Measurements from ENCODE around the gene ATXN1.
"Not testable (repeated sequence)": the region's sequence is repeated elsewhere in the genome, so short reads cannot be mapped to it uniquely, and the experiment has no call there.

ATXN1 gene

DNA sequence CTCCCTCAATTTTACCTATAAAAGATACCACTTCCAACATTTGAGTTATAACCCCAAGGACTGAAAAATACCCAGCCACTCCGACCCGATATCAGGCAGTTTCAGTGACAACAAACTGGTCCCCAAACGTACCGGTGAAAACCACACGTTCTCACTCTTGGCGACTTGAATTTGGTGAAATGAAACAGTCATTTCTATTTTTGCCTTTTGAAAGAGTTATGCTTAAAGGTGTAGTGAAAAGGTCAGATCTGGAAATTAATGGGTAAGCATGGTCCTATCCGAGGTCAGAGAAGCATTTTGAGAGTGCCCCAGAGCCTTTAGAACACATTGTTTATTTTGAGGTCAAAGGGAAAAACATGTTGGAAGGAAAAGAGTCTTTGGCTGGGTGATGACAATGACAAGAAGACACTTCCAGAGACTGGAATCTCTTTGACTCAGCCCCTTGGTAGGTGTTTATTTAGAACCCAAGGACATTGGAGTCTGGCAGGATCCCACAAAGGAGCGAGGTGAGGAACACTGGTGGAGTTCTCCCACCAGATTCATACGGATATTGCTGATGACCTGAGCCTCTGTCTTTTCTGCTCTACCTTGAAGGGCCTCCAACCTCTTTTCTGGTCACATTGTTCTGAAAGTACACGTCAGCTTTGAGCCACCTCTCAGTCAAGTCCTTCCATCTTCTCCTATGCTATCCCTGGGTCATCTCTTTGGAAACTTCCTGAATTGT, 287.9 kb downstream of the ATXN1 start:
- DNase-seq (ENCODE audit: low read depth): no peak

DNA sequence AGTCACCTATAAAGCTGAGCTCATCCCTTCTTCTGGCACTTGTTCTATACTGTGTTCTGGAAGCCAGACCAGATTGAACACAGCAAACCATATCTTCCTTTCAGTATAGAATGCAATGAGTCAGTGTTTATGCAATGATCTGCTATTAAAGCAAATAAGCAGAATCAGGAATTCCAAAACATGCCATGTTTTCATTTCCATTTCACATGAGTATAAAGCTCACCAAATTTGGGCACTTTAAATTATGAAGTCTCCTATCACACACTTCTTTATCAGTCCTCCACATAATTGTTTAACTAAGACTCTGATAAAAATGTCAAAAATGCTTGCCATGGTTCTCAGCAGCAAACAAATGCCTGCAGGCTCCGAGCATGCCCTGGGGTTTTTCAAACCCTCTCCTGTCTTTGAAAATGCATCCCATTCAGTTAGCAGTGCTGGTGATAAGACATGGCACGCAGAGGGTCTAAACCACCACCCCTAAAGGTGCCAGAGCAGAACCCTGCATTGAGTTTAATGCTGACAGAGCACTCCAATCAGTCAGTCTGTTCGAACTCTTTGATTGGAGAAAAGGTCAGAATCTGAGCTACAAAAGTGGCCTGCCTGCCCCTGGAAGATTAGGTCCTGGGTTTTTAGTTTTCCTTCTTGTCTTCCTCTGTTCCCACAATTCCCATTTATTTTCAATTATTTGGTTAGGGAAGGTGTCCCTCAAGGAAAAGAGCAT, 288.8 kb downstream of the ATXN1 start:
- DNase-seq (ENCODE audit: low read depth): no peak

DNA sequence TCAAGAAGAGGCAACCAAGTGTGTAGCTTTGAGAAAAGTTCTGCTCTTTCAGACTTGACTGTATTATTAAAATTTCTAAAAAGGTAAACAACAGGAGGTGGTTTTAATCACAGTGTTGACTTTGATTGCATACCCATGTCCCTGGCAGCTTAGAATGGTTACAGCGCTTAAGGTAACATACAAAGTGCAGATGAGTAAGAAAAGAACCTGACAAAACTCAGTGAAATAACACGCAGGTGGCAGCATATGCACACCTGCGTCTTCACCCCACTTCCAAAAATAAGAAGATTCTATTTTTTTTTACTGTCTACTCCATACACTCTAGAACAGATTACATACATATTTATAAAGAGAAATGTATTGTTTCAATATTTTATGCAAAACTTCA, 289.4 kb downstream of the ATXN1 start:
- DNase-seq (ENCODE audit: low read depth): no peak

DNA sequence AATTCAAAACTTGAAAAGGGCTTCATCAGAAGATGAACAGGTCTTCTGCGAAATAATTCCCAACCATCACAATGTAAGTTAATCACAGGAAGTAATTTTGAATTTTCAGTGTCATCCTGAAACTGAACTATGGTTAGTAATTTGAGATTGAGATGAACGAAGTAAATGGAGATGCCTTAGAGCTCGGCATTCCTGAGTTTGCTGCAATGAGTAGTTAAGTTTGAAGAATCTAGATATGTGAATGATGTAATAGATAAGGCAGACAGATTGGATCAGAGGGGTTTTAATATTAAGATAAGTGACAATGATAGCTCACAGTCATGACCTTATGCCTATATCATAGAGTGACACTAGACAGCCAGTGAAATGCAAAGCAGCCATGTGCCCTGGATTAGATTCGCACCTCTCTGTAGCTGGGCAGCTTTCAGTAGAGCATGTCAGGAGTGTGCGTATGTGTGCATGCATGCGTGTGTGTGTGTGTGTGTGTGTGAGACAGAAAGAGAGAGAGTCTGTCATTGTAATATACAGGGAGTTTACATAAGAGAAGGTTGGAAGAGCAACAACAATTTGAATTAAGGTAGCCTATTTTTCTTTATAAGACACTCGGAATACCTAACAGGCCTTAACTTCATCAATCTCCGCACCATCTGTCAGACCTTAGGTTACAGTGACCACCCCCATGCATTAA, 289.9 kb downstream of the ATXN1 start:
- no peak for DNase-seq (ENCODE audit: low read depth)

DNA sequence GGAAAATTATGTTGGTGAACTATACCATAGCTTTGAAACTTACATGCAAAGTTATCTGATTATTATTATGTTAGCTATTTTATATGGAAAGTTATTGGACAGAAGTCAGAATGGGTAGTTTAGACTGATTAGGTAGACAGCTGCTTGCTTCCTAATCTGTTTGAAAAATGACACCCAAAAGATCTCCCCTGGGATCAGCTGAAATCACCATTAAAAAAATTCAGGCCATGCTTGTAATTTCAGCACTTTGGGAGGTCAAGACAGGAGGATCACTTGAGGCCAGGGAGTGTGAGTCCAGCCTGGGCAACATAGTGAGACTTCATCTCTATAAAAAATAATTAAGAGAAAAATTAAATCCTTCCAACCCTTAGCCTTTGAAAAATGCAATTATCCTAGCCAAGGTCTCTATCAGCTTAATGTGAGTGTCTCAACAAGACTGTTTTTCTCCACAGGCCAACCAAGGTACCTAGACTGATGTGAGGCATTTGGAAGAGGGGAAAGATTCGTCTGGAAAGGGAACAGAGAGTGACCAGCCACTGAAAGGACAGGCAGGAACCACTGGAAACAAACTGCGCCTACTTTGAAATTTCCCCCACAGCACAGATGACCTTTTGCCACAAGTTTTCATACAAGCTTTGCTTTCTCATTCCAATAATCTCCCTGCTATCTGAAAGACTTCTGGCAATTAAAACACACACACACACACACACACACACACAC, 290.6 kb downstream of the ATXN1 start:
- no peak for DNase-seq (ENCODE audit: low read depth)

DNA sequence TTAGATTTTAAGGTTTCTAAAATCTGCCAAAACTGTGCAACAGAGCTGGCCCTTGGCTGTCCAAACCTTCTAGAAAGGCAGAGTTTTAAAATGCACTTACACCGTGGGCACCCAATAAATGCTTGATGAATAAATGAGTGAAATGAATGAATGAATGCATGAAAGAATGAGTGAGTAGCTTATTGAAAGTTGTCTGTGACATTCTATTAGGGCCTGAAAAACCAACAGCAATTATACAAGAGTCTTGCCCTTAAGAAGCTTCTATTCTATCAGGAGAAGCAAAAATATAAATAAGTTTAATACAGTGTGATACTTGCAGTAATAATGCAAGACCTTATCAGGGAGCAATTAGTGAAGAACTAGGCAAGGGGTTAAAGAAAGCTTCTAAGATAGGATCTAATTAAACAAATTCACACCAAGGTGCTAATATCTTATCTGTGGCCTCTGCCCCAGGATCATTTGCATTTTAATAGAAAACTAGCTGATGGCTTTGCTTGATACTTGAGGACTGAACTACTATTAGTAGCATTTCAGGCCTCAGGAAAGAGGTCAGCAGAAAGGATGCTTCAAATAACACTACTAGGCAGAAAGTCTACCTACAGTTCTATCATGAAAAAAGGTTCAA, 292.2 kb downstream of the ATXN1 start:
- DNase-seq (ENCODE audit: low read depth): no peak

DNA sequence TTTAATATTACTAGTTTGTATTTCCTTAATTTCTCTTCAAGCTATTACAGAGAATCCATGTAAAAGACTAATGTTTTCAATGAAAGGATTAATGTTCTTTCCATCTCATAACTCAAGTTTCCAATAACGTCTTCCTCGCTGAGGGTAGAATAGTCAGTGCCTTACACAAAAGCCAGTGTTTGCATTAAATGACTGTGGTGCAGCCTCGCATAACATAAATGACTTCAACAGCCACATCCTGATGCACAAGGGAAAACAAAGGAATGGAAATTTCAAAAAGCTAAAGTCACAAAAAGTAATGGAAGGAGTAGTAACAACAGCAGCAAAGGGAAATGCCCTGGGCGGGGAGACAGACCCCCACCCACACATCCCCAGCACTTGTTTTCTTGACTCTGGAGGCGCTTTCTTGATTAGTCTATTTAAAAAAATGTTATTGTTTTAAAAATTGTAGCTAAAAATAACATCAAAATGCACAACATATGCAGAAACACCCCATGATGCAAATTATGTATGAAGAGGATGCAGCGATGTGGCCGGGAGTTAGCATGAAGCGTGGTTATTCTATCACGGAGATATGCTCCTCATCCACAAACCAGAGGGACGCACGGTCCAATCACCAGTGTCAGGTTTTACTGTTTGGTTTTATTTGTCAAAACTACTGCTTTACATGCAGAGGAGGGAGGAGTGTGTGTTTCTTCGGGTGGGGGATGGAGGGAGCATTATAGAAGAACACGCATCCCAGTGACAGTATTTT, 294.3 kb downstream of the ATXN1 start:
- DNase-seq (ENCODE audit: low read depth): no peak

DNA sequence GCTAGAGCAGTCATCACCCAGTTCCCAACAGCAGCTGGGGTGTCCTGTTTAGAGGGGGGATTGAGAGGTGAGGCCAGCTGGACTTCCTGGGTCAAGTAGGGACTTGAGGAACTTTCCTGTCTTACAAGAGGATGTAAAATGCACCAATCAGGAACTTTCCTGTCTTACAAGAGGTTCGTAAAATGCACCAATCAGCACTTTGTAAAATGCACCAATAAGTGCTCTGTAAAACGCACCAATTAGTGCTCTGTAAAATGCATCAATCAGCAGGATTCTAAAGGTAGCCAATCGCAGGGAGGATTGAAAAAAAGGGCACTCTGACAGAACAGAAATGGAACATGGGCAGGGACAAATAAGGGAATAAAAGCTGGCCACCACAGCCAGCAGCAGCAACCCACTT, 297.2 kb downstream of the ATXN1 start:
- DNase-seq (ENCODE audit: low read depth): no peak

DNA sequence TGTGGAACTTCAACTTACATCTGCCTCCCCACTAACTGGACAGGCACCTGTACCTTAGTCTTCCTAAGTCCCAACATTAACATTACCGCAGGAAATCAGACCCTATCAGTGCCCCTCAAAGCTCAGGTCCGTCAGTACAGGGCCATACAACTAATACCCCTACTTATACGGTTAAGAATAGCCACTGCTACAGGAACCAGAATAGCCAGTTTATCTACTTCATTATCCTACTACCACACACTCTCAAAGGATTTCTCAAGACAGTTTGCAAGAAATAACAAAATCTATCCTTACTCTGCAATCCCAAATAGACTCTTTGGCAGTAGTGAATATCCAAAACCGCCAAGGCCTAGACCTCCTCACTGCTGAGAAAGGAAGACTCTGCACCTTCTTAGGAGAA, 298.0 kb downstream of the ATXN1 start:
- DNase-seq (ENCODE audit: low read depth): not testable (repeated sequence)

DNA sequence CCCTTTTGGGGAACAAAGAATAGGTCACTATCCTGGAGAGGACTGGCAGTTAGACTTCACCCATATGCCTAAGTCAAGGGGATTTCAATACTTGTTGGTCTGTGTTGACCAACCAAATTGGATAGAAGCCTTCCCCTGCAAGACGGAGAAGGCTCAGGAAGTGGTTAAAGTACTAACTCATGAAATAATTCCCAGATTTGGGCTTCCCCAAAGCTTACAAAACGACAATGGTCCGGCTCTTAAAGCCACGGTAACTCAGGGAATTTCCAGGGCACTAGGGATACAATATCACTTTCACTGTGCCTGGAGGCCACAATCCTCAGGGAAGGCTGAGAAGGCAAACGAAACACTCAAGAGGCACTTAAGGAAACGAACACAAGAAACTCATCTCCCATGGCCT, 299.8 kb downstream of the ATXN1 start:
- DNase-seq (ENCODE audit: low read depth): no peak

DNA sequence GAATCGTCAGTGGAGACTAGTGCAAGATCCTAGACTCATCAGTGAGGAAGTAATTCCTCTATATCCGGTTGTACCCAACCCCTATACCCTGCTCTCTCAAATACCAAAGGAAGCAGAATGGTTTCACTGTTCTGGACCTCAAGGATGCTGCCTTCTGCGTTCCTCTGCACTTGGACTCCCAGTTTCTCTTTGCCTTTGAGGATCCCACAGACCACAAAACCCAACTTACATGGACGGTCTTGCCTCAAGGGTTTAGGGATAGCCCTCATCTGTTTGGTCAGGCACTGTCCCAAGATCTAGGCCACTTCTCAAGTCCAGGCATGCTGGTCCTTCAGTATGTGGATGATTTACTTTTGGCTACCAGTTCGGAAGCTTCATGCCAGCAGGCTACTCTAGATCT, 301.8 kb downstream of the ATXN1 start:
- not testable (repeated sequence) for DNase-seq (ENCODE audit: low read depth)

DNA sequence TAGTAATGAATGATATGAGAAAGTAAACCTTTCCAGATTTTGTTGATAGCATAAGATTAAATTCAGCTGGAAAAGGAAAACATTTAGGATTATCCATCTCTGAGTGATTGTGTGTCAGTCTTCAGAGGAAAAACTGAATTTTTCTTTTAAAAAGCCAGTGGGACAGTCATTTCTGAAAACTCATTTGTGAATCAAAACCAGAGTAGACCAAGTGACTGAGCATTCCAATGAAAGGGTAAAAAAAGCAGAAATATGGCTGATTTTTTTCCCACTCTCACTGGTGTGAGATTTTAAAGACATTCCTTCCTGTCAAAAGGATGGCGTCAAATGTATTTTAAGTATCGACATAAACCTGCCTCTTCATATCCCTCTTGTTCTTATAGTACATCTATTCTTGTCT, 308.9 kb downstream of the ATXN1 start:
- no peak for DNase-seq (ENCODE audit: low read depth)

DNA sequence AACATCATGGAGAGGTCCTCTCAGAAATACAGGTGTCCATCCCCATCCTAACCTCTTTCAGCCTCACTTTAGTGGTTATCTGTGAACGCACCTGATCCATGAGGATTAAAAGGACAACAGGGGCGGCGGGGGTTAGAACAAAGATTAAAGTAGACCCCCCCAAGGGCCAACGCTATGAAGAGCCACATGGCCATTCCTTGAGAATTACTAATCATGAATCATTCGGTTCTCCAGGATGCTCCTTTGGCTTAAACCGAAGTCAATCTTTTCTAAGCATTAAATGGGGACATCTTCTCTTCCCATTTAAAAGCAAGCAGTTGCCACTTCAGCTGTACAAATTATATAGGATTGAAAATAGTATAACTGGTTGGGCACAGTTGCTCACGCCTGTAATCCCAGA, 310.4 kb downstream of the ATXN1 start:
- no peak for DNase-seq (ENCODE audit: low read depth)

DNA sequence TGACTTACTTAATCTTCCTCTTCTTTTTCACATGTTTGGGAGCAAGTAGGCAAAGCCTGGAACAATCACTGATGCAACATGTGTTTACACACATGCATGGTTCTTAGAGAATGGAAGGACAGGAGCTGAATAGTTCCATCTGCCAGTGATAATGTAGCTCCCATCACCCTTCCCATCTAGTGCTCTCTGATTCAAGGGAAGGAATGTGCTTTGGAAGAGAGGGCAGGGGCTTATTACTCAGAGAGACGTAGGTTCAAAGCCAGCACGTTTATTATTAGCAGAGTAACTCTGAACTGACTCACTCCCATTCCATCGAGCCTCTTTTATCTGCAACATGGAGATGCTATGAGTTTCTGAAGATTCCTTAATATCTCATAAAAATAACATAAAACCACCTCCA, 311.0 kb downstream of the ATXN1 start:
- DNase-seq (ENCODE audit: low read depth): no peak

DNA sequence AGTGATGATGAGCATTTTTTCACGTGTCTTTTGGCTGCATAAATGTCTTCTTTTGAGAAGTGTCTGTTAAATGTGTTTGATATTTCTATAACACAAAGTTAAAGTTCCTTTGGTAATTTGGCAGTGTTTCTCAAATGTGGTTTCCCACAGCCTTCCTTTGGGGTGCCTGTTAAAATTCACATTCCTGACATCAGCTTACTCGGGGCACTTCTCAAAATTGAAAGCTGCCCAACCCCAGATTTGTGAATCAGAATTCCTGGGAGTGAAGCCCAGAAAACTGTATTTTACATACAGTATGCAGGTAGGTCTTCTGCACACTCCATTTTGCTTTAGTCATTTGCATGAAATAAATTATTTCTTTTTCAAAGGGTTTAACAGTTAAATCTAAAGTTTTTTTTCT, 315.0 kb downstream of the ATXN1 start:
- no peak for DNase-seq (ENCODE audit: low read depth)

DNA sequence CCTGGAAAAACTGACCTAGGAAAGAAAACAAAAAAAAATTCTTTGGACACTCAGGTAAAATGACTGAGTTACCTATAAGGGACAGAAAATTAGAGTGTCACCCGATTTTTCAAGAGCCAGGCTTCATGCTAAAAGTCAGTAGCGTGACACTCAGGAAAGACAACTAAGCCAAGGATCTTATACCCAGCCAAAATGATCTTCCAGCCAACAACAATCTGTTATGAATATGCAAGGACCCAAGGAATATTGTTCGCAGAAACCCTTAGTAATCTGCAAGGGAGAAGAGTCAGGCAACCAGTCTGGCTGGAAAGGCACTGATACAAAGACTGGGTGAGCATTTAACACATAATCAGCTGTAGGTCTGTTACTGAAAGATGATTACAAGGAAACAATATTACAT, 319.2 kb downstream of the ATXN1 start:
- no peak for DNase-seq (ENCODE audit: low read depth)

DNA sequence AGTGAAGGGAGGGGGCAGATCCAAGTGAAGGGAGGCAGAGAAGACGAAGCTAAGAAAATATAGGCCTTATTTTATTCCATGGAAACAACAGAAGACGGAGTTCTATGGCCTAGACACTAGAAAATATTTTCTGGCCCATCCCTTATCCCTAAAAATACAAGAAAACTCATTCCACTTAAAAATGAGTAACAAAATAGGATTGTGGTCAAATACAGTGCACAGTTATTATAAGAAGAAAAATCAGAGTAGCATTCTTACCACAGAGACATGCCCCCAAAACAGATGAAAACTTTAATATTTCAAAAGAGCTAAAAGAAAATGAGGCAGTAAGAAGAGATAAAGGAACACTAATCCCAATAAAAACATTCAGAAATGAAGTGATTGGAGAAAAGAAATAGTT, 320.0 kb downstream of the ATXN1 start:
- DNase-seq (ENCODE audit: low read depth): no peak

DNA sequence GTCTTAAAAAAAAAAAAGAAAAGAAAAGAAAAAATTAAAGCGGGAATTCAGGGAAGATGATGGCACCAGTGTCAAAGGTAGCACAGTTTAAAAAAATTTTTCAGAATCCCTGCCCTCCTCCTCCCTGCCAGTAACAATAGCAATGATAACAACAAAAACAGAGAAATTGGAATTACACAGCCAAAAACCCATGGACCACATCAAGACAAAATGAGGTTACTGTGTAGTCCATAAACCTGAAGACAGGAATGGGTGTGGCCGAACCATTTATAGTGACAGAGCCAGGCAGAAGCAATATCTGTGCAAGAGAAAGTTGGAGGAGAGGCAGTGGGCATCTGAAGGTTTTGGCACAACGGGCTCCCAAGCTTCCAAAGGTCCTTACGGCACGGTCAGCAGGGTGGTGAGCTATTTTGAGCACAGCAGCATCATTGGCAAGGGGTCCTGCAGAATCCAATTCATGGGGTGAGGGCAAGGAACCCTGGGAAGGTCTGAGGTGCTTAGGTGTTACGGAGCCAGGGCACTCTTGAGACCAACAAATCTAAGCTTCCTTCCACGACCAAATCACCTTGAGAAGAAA, 320.5 kb downstream of the ATXN1 start:
- no peak for DNase-seq (ENCODE audit: low read depth)

DNA sequence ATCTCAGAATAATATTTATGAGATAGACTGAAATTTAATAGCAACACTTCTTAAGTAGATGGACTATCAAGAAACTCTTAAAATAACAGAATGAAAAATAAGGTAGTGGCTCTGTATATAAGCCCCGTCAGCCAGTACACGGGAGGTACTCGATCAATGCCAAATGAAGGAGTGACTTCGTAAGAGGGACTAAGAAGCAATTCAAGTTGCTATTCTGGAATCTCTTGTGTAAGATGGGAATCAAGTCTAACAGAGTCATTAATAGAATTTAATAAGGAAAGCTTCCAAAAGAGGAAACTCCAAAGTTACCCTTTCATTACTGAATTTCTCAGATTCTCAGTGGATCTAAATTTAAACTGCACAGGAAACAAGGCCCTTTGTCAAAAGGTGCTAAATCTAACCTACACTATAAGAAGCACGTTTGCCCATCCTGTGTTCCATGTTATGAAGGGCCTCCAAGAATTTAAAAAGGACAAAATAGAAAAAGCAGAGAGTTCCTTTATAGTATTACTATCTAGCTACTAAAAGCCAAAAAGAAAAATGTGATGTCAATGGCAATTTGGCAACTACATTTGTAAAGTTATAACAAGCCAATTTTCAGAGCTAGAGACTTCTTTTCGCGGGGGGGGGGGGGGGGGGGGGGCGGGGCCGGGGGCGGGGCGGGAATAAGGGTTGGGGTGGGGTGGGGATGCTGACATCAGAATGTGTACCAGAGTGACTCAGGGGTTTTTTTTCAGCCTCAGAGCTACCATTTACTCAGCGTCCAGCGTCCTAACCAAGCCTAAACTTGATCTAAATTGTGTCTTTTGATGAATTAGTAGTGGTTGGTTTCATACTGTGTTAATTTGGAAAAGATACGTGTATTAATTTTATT, 322.3 kb downstream of the ATXN1 start:
- peak; percentile 14 for DNase-seq (ENCODE audit: low read depth)

DNA sequence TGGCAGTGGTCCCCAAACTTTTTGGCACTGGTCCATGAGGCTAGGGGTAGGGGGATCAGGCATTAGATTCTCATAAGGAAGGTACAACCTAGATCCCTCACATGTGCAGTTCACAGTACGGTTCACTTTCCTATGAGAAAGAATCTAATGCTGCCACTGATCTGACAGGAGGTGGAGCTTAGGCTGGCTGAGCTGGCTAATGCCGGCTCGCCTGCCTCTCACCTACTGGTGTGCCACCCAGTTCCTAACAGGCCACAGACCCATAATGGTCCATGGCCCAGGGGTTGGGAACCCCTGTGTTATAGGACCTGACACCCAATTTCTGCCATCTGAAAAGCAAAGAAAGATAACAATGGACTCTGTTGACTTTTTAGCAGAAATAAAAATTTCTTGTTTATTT, 323.3 kb downstream of the ATXN1 start:
- DNase-seq (ENCODE audit: low read depth): no peak
